Measurements from ENCODE around the gene CFAP20. TPM values are rescaled to one million over a fixed set of nuclear protein-coding genes. Genes with fewer than 3 reads are reported as not detected.
A peak's percentile ranks its signal among the peaks of the same experiment; 100 is the strongest.

Gene CFAP20
- total and polyA plus RNA-seq, 2 of the 13 experiments (the other 11 are each of a cell fraction or from before 2014, with no cell fraction given), result 73.1 to 87.4 TPM

DNA sequence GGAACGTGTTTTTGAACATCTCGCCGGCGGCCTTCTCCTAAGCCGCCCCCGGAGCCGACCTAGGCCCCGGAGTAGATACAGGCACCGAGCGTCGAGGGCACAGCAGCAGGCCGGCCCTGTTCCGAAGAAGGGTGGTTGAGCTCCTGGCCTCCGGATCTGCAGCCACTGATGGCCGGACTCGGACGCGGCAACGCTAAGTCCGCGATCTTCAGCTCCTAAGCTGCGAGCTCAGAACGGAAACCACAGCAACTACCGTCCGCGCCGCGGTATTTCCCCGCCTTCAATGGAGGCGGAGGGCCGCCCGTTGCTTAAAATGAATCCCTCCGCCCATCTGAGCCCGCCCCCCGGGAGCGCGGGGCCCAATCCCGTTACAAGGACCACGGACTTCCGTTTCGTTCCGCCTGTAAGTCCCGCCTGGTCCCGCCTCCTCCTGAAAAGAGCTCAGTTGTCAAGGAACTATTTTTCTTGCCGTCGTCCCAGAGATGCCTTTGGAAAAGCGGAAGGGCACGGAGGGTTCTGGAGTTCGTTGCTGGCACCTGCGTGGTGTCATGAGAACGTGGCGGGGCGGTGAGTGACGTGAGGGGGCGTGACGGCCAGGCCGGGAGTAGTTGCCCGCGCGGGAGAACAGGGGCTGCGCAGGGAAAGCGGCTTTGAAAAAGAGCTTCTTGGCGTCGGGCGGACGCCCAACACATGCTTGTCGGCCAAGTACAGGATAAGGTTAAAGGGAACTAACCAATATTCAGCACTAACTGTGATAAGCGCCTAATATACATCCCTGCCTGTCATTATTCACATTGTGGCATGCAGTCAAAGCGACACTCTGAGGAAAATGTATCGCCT lies at the start of gene CFAP20 (continued):
- TF ChIP-seq ZNF564 (CRISPR knock-in tag; IDR thresholded peaks at IDR 0.05) (peak; percentile 84; the same call in 1 of the 2 replicates), FOXJ3 (CRISPR knock-in tag; IDR thresholded peaks at IDR 0.05; ENCODE audit: borderline replicate concordance) (peak; percentile 71; the same call in 1 of the 2 replicates), HMG20A (CRISPR knock-in tag; IDR thresholded peaks at IDR 0.05; ENCODE audit: borderline replicate concordance) (no peak), ZNF24 (IDR thresholded peaks at IDR 0.05) (no peak; the same call in 1 of the 2 replicates), ZNF207 (IDR thresholded peaks at IDR 0.05; ENCODE audit: borderline replicate concordance) (no peak), CENPX (CRISPR knock-in tag; IDR thresholded peaks at IDR 0.05) (no peak), TEAD3 (CRISPR knock-in tag; optimal IDR thresholded peaks at IDR 0.05; ENCODE audit: borderline replicate concordance) (peak; percentile 85), SALL1 (CRISPR knock-in tag; IDR thresholded peaks at IDR 0.05) (peak; percentile 97), SKI (IDR thresholded peaks at IDR 0.05; ENCODE audit: partially characterized antibody) (peak; percentile 87), HNRNPK (IDR thresholded peaks at IDR 0.05; ENCODE audit: low read depth, low read length, poor library complexity, severe bottlenecking) (peak; percentile 31), ZNF234 (CRISPR knock-in tag; conservative IDR thresholded peaks at IDR 0.05) (peak; percentile 74; the same call in 1 of the 2 replicates), ZNF550 (CRISPR knock-in tag; IDR thresholded peaks at IDR 0.05; ENCODE audit: borderline replicate concordance) (no peak), ZNF143 (CRISPR knock-in tag; IDR thresholded peaks at IDR 0.05) (peak; percentile 68), AGO1 (IDR thresholded peaks at IDR 0.05; ENCODE audit: low read depth, low read length, poor library complexity, severe bottlenecking) (no peak)
- TF ChIP-seq, protein P1, sequence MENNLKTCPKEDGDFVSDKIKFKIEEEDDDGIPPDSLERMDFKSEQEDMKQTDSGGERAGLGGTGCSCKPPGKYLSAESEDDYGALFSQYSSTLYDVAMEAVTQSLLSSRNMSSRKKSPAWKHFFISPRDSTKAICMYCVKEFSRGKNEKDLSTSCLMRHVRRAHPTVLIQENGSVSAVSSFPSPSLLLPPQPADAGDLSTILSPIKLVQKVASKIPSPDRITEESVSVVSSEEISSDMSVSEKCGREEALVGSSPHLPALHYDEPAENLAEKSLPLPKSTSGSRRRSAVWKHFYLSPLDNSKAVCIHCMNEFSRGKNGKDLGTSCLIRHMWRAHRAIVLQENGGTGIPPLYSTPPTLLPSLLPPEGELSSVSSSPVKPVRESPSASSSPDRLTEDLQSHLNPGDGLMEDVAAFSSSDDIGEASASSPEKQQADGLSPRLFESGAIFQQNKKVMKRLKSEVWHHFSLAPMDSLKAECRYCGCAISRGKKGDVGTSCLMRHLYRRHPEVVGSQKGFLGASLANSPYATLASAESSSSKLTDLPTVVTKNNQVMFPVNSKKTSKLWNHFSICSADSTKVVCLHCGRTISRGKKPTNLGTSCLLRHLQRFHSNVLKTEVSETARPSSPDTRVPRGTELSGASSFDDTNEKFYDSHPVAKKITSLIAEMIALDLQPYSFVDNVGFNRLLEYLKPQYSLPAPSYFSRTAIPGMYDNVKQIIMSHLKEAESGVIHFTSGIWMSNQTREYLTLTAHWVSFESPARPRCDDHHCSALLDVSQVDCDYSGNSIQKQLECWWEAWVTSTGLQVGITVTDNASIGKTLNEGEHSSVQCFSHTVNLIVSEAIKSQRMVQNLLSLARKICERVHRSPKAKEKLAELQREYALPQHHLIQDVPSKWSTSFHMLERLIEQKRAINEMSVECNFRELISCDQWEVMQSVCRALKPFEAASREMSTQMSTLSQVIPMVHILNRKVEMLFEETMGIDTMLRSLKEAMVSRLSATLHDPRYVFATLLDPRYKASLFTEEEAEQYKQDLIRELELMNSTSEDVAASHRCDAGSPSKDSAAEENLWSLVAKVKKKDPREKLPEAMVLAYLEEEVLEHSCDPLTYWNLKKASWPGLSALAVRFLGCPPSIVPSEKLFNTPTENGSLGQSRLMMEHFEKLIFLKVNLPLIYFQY (CRISPR knock-in tag; IDR thresholded peaks at IDR 0.05; ENCODE audit: borderline replicate concordance), result peak; percentile 62; the same call in 1 of the 2 replicates
- TF ChIP-seq, protein P2, sequence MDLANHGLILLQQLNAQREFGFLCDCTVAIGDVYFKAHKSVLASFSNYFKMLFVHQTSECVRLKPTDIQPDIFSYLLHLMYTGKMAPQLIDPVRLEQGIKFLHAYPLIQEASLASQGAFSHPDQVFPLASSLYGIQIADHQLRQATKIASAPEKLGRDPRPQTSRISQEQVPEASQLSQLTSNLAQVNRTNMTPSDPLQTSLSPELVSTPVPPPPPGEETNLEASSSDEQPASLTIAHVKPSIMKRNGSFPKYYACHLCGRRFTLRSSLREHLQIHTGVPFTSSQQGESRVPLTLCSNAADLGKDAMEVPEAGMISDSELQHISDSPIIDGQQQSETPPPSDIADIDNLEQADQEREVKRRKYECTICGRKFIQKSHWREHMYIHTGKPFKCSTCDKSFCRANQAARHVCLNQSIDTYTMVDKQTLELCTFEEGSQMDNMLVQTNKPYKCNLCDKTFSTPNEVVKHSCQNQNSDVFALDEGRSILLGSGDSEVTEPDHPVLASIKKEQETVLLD (CRISPR knock-in tag; IDR thresholded peaks at IDR 0.05; ENCODE audit: low read depth), result peak; percentile 82; the same call in 1 of the 2 replicates
- TF ChIP-seq, protein P3, sequence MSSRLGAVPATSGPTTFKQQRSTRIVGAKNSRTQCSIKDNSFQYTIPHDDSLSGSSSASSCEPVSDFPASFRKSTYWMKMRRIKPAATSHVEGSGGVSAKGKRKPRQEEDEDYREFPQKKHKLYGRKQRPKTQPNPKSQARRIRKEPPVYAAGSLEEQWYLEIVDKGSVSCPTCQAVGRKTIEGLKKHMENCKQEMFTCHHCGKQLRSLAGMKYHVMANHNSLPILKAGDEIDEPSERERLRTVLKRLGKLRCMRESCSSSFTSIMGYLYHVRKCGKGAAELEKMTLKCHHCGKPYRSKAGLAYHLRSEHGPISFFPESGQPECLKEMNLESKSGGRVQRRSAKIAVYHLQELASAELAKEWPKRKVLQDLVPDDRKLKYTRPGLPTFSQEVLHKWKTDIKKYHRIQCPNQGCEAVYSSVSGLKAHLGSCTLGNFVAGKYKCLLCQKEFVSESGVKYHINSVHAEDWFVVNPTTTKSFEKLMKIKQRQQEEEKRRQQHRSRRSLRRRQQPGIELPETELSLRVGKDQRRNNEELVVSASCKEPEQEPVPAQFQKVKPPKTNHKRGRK (CRISPR knock-in tag; IDR thresholded peaks at IDR 0.05), result no peak

Measured in HepG2 (cell line).